HG03039 (cell line): Measurements from ENCODE around the gene AAMP.

ENCODE experiments used
- ATAC-seq: cut with Tn5 transposase; IDR thresholded peaks from one replicate; pipeline ENCODE4 v1.9.1; 2021; ENCODE audit warnings: mild to moderate bottlenecking, moderate library complexity; ENCODE audit not compliant: unreplicated experiment

Gene AAMP

DNA sequence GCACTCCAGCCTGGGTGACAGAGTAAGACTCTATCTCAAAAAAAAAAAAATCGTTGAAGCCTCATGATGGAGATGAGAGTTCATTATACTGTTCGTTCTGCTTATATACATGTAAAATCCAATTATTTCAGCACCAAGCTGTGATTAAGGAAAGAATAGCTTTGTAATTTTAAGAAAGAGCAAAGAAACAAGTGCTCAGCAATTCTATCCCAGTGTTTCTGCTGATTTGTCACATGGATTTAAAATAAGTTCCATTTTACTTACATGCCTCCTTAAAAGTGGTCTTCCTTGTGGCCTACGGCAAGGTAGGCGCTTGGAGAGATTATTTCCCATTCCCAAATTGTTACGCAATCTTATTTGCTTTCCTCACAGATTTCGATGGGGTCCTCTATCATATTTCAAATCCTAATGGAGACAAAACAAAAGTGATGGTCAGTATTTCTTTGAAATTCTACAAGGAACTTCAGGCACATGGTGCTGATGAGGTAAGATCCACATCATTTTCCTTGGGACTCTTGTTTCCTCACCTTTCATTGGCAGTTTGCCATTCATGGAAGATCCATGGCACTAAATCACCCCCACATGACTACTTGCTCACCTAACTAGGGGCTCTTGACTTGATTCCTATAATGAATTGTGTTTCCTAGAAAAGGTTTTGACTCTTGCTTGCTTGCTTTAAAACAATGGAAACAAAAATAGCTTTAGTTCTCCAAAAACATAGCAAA lies 41.4 kb downstream of the AAMP start:
- no peak for ATAC-seq

DNA sequence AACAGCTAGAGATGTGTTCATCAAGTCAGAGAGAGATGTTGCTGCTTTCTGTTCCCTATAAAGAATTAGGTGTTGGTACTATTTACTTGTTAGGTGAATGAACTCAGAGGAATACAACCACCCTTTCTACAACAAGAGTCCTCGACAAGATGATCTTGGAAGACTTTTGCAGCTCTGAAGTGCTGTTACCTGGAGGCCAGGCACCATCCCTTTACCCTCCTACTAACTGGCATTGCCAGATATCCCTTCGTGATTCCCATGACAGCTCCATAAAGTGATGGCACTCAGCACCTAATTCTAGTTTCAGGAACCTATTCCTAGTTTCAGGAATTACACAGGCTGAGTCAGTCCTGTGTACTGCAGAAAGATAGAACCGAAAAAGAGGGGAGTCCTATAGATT lies 43.0 kb downstream of the AAMP start:
- ATAC-seq, result no peak

- no peak for ATAC-seq
Observed at GRCh38 chr2:218224186-218224585, 45.8 kb downstream of the AAMP start.

DNA sequence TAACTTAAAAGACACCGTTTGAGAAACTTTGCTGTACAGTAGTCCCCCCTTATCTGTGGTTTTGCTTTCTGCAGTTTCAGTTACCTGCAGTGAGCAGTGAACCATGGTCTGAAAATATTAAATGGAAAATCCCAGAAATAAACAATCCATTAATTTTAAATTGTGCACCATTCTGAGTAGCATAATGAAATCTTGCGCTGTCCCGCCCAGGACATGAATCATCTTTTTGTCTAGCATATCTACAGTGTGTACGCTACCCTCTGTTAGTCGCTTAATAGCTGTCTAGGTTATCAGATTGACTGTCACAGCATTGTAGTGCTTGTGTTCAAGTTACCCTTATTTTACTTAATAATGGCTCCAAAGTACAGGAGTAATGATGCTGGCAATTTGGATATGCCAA lies 46.9 kb downstream of the AAMP start:
- no peak for ATAC-seq

- ATAC-seq, result no peak
Observed at GRCh38 chr2:218221000-218221399, 48.9 kb downstream of the AAMP start.

GRCh38 chr2:218219934-218220333 lies 50.0 kb downstream of the AAMP start:
- ATAC-seq, result no peak

DNA sequence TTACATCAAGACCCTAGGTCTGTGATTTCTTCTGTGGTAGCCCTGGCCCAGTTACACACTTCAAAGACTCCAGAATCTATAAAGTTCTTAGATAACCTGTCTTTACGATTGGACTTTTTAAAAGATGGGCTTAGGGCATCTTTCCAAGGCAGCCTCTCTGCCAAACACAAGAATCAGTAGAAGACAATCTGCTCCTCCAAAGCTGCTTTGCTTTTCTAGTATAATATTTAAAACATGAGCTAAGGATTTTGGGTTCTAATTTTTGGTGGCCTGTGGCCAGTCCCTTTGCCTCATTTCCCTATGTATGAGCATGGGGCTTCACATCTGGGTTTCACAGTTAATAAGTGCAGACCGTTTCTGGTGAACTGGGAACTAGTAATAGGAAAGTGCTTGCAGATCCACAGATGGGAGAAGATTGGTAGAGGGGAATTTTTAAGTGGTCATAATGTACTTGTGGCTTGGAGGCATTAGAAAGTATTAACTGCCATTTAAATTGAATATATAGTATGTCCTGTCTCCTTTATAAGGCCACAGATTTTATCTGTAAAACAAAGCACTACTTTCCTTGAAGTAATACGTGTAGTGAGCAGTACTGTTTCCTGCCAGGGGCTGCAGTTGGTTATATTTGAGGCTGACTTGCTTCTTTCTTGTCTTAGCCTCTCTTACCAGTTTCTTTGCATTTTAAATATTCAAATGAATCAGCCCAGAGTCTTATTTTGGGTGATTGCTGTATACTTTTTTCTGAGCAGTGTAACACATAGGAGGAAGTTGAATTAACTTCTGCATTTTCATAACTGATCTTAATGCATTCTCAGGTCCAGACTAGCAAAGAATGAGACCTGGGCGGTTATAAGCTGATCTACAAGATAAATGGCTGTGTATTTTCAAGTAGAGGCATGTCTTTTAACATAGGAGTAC lies 51.4 kb downstream of the AAMP start:
- peak; percentile 36 for ATAC-seq

DNA sequence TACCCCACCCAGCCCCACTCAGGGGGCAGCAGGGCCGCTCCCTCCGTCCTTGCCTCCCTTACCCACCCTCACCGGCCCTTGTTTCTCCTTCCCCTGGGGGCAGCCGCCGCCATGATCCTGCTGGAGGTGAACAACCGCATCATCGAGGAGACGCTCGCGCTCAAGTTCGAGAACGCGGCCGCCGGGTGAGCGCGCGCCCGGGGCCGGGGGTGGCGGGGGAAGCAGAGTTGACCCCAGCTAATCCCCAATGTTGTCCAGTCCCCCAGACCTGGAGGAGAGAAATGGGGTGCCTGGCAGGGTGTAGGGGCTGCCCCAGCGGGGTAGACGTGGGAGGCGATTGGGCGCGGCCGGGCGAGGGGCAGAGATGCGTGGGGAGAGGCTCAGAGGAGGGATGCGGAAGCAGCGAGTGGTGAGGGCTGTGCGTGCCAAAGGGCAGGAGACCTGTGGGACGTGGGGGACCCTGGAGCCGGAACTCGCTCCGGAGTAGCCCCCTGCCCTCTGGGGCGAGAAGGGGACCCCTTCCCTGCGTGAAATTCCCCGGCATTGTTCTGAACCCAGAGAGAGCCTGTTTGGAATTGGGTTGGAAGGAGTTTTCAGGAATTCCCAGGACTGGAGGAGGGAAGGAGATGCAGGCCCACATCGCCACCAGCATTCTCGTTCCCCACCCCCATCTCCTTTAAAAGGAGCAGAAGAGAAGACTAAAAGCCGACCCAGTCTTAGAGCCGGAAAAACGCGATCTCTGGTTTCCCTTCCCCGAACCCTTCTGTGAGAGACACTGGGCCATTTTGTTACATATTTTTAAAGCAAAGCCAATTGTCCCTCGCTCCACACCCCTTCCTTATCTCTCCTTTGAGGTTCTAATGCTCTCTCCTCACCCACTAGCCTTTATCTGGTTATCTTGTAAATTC lies 52.3 kb downstream of the AAMP start:
- ATAC-seq, result peak; percentile 36

- peak; percentile 58 for ATAC-seq
Observed at GRCh38 chr2:218216674-218217359, 53.1 kb downstream of the AAMP start, which contains the start of gene ARPC2. Gene ARPC2, plus strand, starts transcription at chr2:218217189. Its CDS starts 282 bp downstream, at chr2:218217471.

DNA sequence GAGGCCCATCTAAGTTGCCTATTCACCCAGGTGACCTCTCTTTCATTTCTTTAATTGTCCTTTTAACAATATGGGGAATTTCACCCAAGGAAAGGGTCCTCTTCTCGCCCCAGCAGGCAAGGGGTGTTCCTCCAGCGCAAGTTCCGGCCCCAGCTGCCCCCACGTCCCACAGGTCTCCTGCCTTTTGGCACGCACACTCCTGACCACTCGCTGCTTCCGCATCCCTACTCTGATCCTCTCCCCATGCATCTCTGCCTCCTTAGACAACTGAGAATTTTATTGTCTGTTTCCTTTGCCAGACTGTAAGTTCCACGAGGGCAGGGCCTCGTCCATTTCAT lies 53.6 kb downstream of the AAMP start:
- no peak for ATAC-seq
